HEK293 (cell line): ENCODE results near the gene TRABD2A.

Experiments
- CTCF ChIP-seq: fragments of 450-650 bp; formaldehyde crosslinking; IDR thresholded peaks from 2 replicates; pipeline ENCODE4 v1.5.1; 2016; ENCODE audit warnings: missing biosample characterization, missing genetic modification characterization
- IKZF3 ChIP-seq: fragments of 450-650 bp; IDR thresholded peaks from 2 replicates; pipeline ENCODE4 v1.5.0; 2018; ENCODE audit warnings: missing biosample characterization, mild to moderate bottlenecking, missing genetic modification characterization, moderate library complexity
- PATZ1 ChIP-seq: fragments of 450-650 bp; formaldehyde crosslinking; IDR thresholded peaks from 2 replicates; pipeline ENCODE4 v1.5.1; 2016; ENCODE audit warnings: missing biosample characterization, missing genetic modification characterization
- PRDM4 ChIP-seq: fragments of 450-650 bp; formaldehyde crosslinking; IDR thresholded peaks from 2 replicates; pipeline ENCODE4 v1.5.1; 2017; ENCODE audit warnings: missing biosample characterization, missing genetic modification characterization
- SETDB1 ChIP-seq: IDR thresholded peaks from one replicate; pipeline ENCODE4 v1.6.1; 2017; ENCODE audit warnings: mild to moderate bottlenecking, low read length, moderate library complexity, mixed read lengths; ENCODE audit not compliant: insufficient read length
- TCF7L2 ChIP-seq: IDR thresholded peaks from 2 replicates; pipeline ENCODE4 v1.6.1; 2011; ENCODE audit warnings: low read depth, mild to moderate bottlenecking, inconsistent platforms, low read length, moderate library complexity, borderline replicate concordance
- ZNF121 ChIP-seq: fragments of 450-650 bp; formaldehyde crosslinking; IDR thresholded peaks from 2 replicates; pipeline ENCODE4 v1.5.1; 2016; ENCODE audit warnings: missing biosample characterization, missing genetic modification characterization
- ZNF138 ChIP-seq: fragments of 450-650 bp; formaldehyde crosslinking; IDR thresholded peaks from 2 replicates; pipeline ENCODE4 v1.5.1; 2016; ENCODE audit warnings: missing biosample characterization, missing genetic modification characterization, borderline replicate concordance
- ZNF529 ChIP-seq: fragments of 450-650 bp; formaldehyde crosslinking; IDR thresholded peaks from 2 replicates; pipeline ENCODE4 v1.5.1; 2017; ENCODE audit warnings: missing genetic modification characterization, missing biosample characterization; ENCODE audit not compliant: insufficient replicate concordance
- ZNF560 ChIP-seq: fragments of 450-650 bp; formaldehyde crosslinking; IDR thresholded peaks from 2 replicates; pipeline ENCODE4 v1.5.1; 2017; ENCODE audit warnings: missing biosample characterization, missing genetic modification characterization, borderline replicate concordance
- ZNF629 ChIP-seq: fragments of 450-650 bp; formaldehyde crosslinking; IDR thresholded peaks from 2 replicates; pipeline ENCODE4 v1.5.1; 2017; ENCODE audit warnings: missing biosample characterization, missing genetic modification characterization

GRCh38 chr2:84816426-84817026 is 64.4 kb downstream of the TRABD2A start:
- TF ChIP-seq SETDB1: no peak
- TF ChIP-seq PRDM4 (tag by site-specific recombination): no peak
- no peak for TF ChIP-seq PATZ1 (tag by site-specific recombination)
- TF ChIP-seq CTCF (tag by site-specific recombination): no peak
- no peak for TF ChIP-seq ZNF121 (tag by site-specific recombination)
- no peak for TF ChIP-seq ZNF629
- no peak for TF ChIP-seq ZNF529 (tag by site-specific recombination)
- no peak for TF ChIP-seq ZNF138
- no peak for TF ChIP-seq TCF7L2
- TF ChIP-seq ZNF560 (tag by site-specific recombination): no peak
- TF ChIP-seq IKZF3 (tag by site-specific recombination): no peak
